22Rv1 (cell line): ENCODE measurements around the gene CCDC148.

Source experiments
- H3K27ac ChIP-seq: fragments of 450-650 bp; 2 replicates; pipeline ENCODE4 v1.5.1; 2017
- ZFX ChIP-seq: fragments of 450-650 bp; IDR thresholded peaks from 2 replicates; pipeline ENCODE4 v1.6.1; 2017; ENCODE audit warnings: antibody characterized with exemption, borderline replicate concordance
- TF ChIP-seq, protein P1 (sequence below): fragments of 450-650 bp; IDR thresholded peaks from 2 replicates; pipeline ENCODE4 v1.5.1; 2017; ENCODE audit warnings: mild to moderate bottlenecking

The CCDC148 gene

DNA sequence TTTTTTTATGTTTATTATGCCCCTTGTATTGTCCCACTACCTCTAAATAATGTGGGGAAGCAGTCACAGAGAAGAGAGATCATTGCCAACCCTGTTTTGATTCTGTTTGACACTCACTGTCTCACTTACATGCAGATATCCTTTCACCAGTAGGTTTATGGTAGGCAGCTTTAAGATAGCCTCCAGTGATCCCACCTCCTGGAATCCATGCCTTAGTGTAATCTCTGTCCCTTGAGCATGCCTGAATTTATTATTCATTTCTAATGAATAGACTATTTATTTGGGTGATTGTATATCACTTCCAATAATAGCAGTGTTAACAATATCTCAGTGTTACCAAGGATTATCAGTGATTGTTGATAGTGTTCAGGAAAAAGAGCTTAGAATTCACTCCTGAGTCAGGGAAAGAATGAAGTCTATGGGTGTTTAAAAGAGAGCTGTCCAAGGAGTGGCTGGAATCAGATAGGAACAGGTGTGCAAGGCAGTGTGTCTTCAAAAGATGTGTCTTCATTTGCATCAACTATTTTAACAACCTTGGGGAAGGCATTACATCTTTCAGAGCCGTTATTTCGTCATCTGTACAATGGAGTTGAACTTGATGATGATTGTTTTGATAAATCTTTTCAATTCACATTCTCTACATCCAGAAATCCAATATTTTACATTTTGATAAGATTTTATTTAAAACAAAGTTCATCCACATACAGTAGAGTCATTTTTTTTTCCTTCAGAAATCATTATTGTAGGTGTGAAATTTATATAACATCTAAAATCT, 32.1 kb upstream of the CCDC148 start:
- no peak overlapping the region for H3K27ac ChIP-seq

DNA sequence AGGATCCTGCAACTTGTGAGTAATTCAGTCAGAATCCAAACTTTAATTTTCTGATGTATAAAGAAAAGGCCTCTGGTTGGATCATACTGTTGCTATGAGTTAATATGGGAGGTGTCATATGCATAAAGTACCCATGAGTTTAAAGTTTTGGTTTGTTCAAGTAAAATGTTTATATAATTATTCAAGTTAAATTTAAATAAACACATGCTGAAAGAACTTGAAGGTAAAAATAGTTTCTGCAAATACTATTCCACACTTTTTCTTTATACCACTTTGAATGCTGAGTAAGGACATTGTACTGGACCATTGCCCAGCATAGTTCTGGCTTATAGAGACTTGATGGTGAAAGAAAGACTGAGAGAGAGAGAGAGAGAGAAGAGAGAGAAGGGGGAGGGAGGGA, 30.9 kb upstream of the CCDC148 start:
- TF ChIP-seq ZFX = no peak
- TF ChIP-seq, protein P1, sequence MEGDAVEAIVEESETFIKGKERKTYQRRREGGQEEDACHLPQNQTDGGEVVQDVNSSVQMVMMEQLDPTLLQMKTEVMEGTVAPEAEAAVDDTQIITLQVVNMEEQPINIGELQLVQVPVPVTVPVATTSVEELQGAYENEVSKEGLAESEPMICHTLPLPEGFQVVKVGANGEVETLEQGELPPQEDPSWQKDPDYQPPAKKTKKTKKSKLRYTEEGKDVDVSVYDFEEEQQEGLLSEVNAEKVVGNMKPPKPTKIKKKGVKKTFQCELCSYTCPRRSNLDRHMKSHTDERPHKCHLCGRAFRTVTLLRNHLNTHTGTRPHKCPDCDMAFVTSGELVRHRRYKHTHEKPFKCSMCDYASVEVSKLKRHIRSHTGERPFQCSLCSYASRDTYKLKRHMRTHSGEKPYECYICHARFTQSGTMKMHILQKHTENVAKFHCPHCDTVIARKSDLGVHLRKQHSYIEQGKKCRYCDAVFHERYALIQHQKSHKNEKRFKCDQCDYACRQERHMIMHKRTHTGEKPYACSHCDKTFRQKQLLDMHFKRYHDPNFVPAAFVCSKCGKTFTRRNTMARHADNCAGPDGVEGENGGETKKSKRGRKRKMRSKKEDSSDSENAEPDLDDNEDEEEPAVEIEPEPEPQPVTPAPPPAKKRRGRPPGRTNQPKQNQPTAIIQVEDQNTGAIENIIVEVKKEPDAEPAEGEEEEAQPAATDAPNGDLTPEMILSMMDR = no peak
- no peak overlapping the region for H3K27ac ChIP-seq

More for the DNA sequence above, 32.1 kb upstream of the CCDC148 start:
- TF ChIP-seq, protein P1 = no peak
- TF ChIP-seq ZFX = no peak

GRCh38 chr2:158486970-158487325, 30.4 kb upstream of the CCDC148 start:
- H3K27ac ChIP-seq = no peak overlapping the region

DNA sequence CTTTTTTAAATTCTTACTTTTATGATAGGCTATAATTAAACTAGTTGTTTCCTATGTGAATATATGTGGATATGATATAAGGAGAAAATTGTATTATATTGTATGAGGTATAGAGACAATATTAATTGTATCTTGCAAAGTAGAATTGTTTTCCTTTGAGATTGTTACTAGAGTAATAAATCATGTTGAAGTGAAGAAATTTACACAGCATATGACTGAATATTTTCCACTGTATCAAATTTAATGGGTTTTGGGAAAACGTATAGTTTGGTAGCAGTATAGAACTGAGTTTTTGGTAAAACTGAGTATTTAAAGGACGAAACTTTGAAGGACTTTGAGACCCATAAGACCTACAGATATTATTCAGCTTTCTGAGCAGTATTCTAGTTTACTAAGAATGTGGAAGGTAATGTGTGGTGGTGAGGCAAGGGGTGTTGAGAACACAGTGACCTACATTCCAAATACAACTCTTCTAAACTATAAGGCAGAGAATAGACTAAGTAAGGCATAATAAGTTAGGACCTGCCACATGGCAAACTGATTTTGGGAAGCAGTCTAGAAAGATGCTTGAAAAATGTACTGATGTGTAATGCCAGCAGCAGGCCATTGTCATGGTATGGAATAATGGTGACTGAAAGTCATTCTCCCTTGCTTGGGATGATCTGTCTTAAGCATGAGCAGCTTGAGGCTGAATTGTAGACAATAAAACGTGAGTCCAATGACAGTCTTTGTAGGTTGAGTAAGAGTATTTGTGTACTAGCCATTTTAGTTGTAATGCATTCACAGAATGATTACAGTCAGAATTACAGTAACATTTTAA, 29.8 kb upstream of the CCDC148 start:
- no peak overlapping the region for H3K27ac ChIP-seq
- TF ChIP-seq, protein P1 = no peak
- no peak for TF ChIP-seq ZFX

More at GRCh38 chr2:158486970-158487325, 30.4 kb upstream of the CCDC148 start:
- no peak for TF ChIP-seq ZFX
- TF ChIP-seq, protein P1 = no peak

GRCh38 chr2:158484892-158485556, 28.5 kb upstream of the CCDC148 start:
- H3K27ac ChIP-seq = no peak overlapping the region
- TF ChIP-seq, protein P1 = no peak
- no peak for TF ChIP-seq ZFX

GRCh38 chr2:158482594-158482993, 26.0 kb upstream of the CCDC148 start:
- no peak overlapping the region for H3K27ac ChIP-seq
- TF ChIP-seq, protein P1 = no peak
- no peak for TF ChIP-seq ZFX
